Stimulated activated naive B cell treated with anti-CD40 and anti-IgM and Interleukin-4, amounts not matched to agents 10 μg/mL and 1 μg/mL and 100 μg/mL, for 72 hours (primary cell): ENCODE results near the gene TVP23A.

Experiments used
- ATAC-seq, 2 donors: fragments of 150-1000 bp; cut with Tn5 transposase; replicated peaks; 2 replicates each; pipeline ENCODE4 v1.10.0; 2021; ENCODE audit warnings: moderate library complexity in 1 of 2
- DNase-seq: peaks from one replicate; pipeline ENCODE4 v3.0.0; 2021
- H3K27ac Mint-ChIP-seq: one replicate; pipeline ENCODE4 v1.8.0; 2022; ENCODE audit warnings: mild to moderate bottlenecking, mixed read lengths
- H3K27me3 Mint-ChIP-seq, 2 donors: one replicate each; pipeline ENCODE4 v1.8.0; 2022; ENCODE audit warnings: mixed read lengths in 2 of 2
- H3K36me3 Mint-ChIP-seq, 2 donors: one replicate each; pipeline ENCODE4 v1.8.0; 2022; ENCODE audit warnings: mixed read lengths in 2 of 2, mild to moderate bottlenecking in 1 of 2
- H3K4me1 Mint-ChIP-seq, 2 donors: one replicate each; pipeline ENCODE4 v1.8.0; 2022; ENCODE audit warnings: mixed read lengths in 2 of 2, mild to moderate bottlenecking in 1 of 2
- H3K4me3 Mint-ChIP-seq, 2 donors: one replicate each; pipeline ENCODE4 v1.8.0; 2022; ENCODE audit warnings: mild to moderate bottlenecking in 2 of 2, mixed read lengths in 2 of 2, moderate library complexity in 1 of 2
- H3K9me3 Mint-ChIP-seq, 2 donors: one replicate each; pipeline ENCODE4 v1.8.0; 2022; ENCODE audit warnings: mixed read lengths in 2 of 2, mild to moderate bottlenecking in 1 of 2

The TVP23A gene

GRCh38 chr16:10765772-10766171, 52.8 kb downstream of the TVP23A start:
- Mint-ChIP-seq H3K4me3 (peak overlapping the region; percentile 64 to 79), H3K27me3 (no peaks in the 10 kb centered on the region), H3K36me3 (peaks cover 76 to 81% of the 10 kb centered on the region in 2 donors), H3K9me3 (peaks cover 0 to 2% of the 10 kb centered on the region in 2 donors), H3K27ac (peak overlapping the region; percentile 98), H3K4me1 (peaks cover 49 to 70% of the 10 kb centered on the region in 2 donors)
- ATAC-seq (peak; percentile 97 to 99), DNase-seq (peak; percentile 90)

- no peak for DNase-seq
- H3K36me3 Mint-ChIP-seq, result peaks cover 86 to 87% of the 10 kb centered on the region in 2 donors
- ATAC-seq, result no peak
- H3K27me3 Mint-ChIP-seq, result no peaks in the 10 kb centered on the region
- peaks cover 0 to 2% of the 10 kb centered on the region in 2 donors for H3K9me3 Mint-ChIP-seq
- peak overlapping the region; percentile 89 for H3K27ac Mint-ChIP-seq
- H3K4me1 Mint-ChIP-seq, result peaks cover 52 to 79% of the 10 kb centered on the region in 2 donors
- no peak overlapping the region for H3K4me3 Mint-ChIP-seq
These were observed 55.1 kb downstream of the TVP23A start for GRCh38 chr16:10763456-10763855.

GRCh38 chr16:10762336-10763016, 56.1 kb downstream of the TVP23A start:
- Mint-ChIP-seq H3K27me3 (no peaks in the 10 kb centered on the region), H3K9me3 (peaks cover 0 to 2% of the 10 kb centered on the region in 2 donors), H3K4me1 (peaks cover 47 to 74% of the 10 kb centered on the region in 2 donors), H3K27ac (peak overlapping the region; percentile 62), H3K36me3 (peaks cover 87% of the 10 kb centered on the region in 2 donors), H3K4me3 (no peak overlapping the region)
- no peak for ATAC-seq
- DNase-seq, result no peak

GRCh38 chr16:10761373-10761772, 57.2 kb downstream of the TVP23A start:
- Mint-ChIP-seq H3K27me3 (no peaks in the 10 kb centered on the region), H3K4me3 (no peak overlapping the region), H3K9me3 (peaks cover 0 to 2% of the 10 kb centered on the region in 2 donors), H3K4me1 (peaks cover 42 to 63% of the 10 kb centered on the region in 2 donors), H3K36me3 (peaks cover 85 to 88% of the 10 kb centered on the region in 2 donors), H3K27ac (no peak overlapping the region)
- no peak for DNase-seq
- ATAC-seq, result no peak

GRCh38 chr16:10760858-10761257, 57.7 kb downstream of the TVP23A start:
- Mint-ChIP-seq H3K27me3 (no peaks in the 10 kb centered on the region), H3K4me3 (no peak overlapping the region), H3K27ac (peak overlapping the region; percentile 31), H3K36me3 (peaks cover 83 to 87% of the 10 kb centered on the region in 2 donors), H3K9me3 (peaks cover 0 to 2% of the 10 kb centered on the region in 2 donors), H3K4me1 (peaks cover 36 to 61% of the 10 kb centered on the region in 2 donors)
- DNase-seq (no peak), ATAC-seq (no peak)

GRCh38 chr16:10756574-10756973, 62.0 kb downstream of the TVP23A start:
- no peaks in the 10 kb centered on the region for H3K9me3 Mint-ChIP-seq
- peaks cover 45 to 67% of the 10 kb centered on the region in 2 donors for H3K4me1 Mint-ChIP-seq
- H3K36me3 Mint-ChIP-seq, result peaks cover 74 to 86% of the 10 kb centered on the region in 2 donors
- H3K27me3 Mint-ChIP-seq, result no peaks in the 10 kb centered on the region
- ATAC-seq, result no peak
- no peak overlapping the region for H3K4me3 Mint-ChIP-seq
- DNase-seq, result no peak
- no peak overlapping the region for H3K27ac Mint-ChIP-seq

GRCh38 chr16:10754941-10755340, 63.7 kb downstream of the TVP23A start:
- Mint-ChIP-seq H3K27me3 (no peaks in the 10 kb centered on the region), H3K27ac (peak overlapping the region; percentile 81), H3K4me1 (peaks cover 49 to 66% of the 10 kb centered on the region in 2 donors), H3K4me3 (no peak overlapping the region), H3K9me3 (no peaks in the 10 kb centered on the region), H3K36me3 (peaks cover 69 to 83% of the 10 kb centered on the region in 2 donors)
- no peak for ATAC-seq
- DNase-seq, result no peak

- DNase-seq, result no peak
- Mint-ChIP-seq H3K9me3 (no peaks in the 10 kb centered on the region), H3K27me3 (no peaks in the 10 kb centered on the region), H3K4me3 (peak overlapping the region; percentile 76 to 82), H3K27ac (peak overlapping the region; percentile 94), H3K36me3 (peaks cover 68 to 77% of the 10 kb centered on the region in 2 donors), H3K4me1 (peaks cover 52 to 71% of the 10 kb centered on the region in 2 donors)
- no peak for ATAC-seq
These were observed 64.9 kb downstream of the TVP23A start for GRCh38 chr16:10753670-10754069.

DNA sequence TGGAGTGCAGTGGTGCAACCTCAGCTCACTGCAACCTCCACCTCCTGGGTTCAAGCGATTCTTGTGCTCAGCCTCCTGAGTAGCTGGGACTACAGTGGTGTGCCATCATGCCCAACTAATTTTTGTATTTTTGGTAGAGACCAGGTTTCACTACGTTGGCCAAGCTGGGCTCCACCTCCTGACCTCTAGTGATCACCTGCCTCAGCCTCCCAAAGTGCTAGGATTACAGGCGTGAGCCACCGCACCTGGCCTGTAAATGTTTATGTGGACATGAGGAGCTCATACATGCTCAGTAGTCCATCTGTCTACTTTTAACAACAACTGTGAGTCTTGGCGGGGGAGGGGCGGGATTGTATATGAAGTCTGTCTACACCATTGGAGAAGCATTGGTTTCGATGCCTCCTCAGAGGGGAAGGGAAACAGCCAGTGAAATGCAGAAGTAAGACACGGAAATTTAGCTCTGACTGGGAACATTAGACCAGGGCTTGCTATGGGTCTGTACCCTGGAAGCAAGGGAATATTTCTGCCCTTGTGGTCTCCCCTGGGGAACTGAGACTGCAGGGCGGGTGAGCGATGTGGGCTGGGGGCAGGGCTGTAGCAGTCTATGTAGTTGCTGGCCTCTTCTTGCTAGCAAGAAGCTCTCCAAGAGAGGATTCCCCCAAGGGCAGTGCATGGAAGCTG, 65.6 kb downstream of the TVP23A start:
- ATAC-seq (peak; percentile 81 to 87), DNase-seq (peak; percentile 80)
- Mint-ChIP-seq H3K9me3 (no peaks in the 10 kb centered on the region), H3K36me3 (peaks cover 70 to 81% of the 10 kb centered on the region in 2 donors), H3K4me3 (peak overlapping the region; percentile 76 to 82), H3K27me3 (no peaks in the 10 kb centered on the region), H3K4me1 (peaks cover 55 to 78% of the 10 kb centered on the region in 2 donors), H3K27ac (peak overlapping the region; percentile 94)

- DNase-seq (peak; percentile 55), ATAC-seq (peak; percentile 50 to 59)
- peaks cover 58 to 90% of the 10 kb centered on the region in 2 donors for H3K4me1 Mint-ChIP-seq
- no peaks in the 10 kb centered on the region for H3K9me3 Mint-ChIP-seq
- peak overlapping the region; percentile 6 to 7 for H3K4me3 Mint-ChIP-seq
- peaks cover 66 to 73% of the 10 kb centered on the region in 2 donors for H3K36me3 Mint-ChIP-seq
- no peaks in the 10 kb centered on the region for H3K27me3 Mint-ChIP-seq
- peak overlapping the region; percentile 94 for H3K27ac Mint-ChIP-seq
These were observed 67.3 kb downstream of the TVP23A start for GRCh38 chr16:10751291-10751697.

GRCh38 chr16:10750793-10751192, 67.8 kb downstream of the TVP23A start:
- Mint-ChIP-seq H3K4me1 (peaks cover 61 to 91% of the 10 kb centered on the region in 2 donors), H3K36me3 (peaks cover 64 to 75% of the 10 kb centered on the region in 2 donors), H3K27me3 (no peaks in the 10 kb centered on the region), H3K27ac (peak overlapping the region; percentile 94), H3K4me3 (peak overlapping the region in 1 of 2 donors; percentile 6), H3K9me3 (no peaks in the 10 kb centered on the region)
- peak in 1 of 2 donors; percentile 0 for ATAC-seq
- DNase-seq, result no peak

- DNase-seq, result no peak
- peaks cover 43 to 49% of the 10 kb centered on the region in 2 donors for H3K36me3 Mint-ChIP-seq
- H3K4me3 Mint-ChIP-seq, result peak overlapping the region; percentile 35 to 91
- no peak for ATAC-seq
- H3K27ac Mint-ChIP-seq, result peak overlapping the region; percentile 48
- peaks cover 0 to 1% of the 10 kb centered on the region in 2 donors for H3K9me3 Mint-ChIP-seq
- no peaks in the 10 kb centered on the region for H3K27me3 Mint-ChIP-seq
- peaks cover 43 to 86% of the 10 kb centered on the region in 2 donors for H3K4me1 Mint-ChIP-seq
These were observed 72.8 kb downstream of the TVP23A start for GRCh38 chr16:10745841-10746240.

GRCh38 chr16:10744370-10745030, 74.1 kb downstream of the TVP23A start:
- H3K36me3 Mint-ChIP-seq, result peaks cover 41 to 53% of the 10 kb centered on the region in 2 donors
- peaks cover 0 to 1% of the 10 kb centered on the region in 2 donors for H3K9me3 Mint-ChIP-seq
- H3K4me3 Mint-ChIP-seq, result peak overlapping the region; percentile 91 to 92

More at GRCh38 chr16:10744370-10745030, 74.1 kb downstream of the TVP23A start:
- Mint-ChIP-seq H3K27me3 (no peaks in the 10 kb centered on the region), H3K27ac (peak overlapping the region; percentile 99), H3K4me1 (peaks cover 52 to 87% of the 10 kb centered on the region in 2 donors)
- DNase-seq, result no peak
- ATAC-seq, result peak; percentile 11
